Peyer's patch (tissue), 4 donors: ENCODE measurements around the gene CENPX.

Experiments used
- POLR2A ChIP-seq, 2 donors: fragments of 450-650 bp; IDR thresholded peaks; one replicate each; pipeline ENCODE4 v1.5.1; 2017; ENCODE audit warnings: antibody characterized with exemption in 2 of 2, mild to moderate bottlenecking in 2 of 2, moderate library complexity in 2 of 2
- TF ChIP-seq, protein P1 (sequence below), 6 experiments: fragments of 450-650 bp in 4 of 6; fragments of 200-600 bp in 2 of 6; sonication (generic) in 1 of 6; IDR thresholded peaks; one replicate each; pipeline ENCODE4 v1.5.1; 2017 to 2019; ENCODE audit warnings: antibody characterized with exemption in 6 of 6, mild to moderate bottlenecking in 3 of 6, moderate library complexity in 1 of 6

DNA sequence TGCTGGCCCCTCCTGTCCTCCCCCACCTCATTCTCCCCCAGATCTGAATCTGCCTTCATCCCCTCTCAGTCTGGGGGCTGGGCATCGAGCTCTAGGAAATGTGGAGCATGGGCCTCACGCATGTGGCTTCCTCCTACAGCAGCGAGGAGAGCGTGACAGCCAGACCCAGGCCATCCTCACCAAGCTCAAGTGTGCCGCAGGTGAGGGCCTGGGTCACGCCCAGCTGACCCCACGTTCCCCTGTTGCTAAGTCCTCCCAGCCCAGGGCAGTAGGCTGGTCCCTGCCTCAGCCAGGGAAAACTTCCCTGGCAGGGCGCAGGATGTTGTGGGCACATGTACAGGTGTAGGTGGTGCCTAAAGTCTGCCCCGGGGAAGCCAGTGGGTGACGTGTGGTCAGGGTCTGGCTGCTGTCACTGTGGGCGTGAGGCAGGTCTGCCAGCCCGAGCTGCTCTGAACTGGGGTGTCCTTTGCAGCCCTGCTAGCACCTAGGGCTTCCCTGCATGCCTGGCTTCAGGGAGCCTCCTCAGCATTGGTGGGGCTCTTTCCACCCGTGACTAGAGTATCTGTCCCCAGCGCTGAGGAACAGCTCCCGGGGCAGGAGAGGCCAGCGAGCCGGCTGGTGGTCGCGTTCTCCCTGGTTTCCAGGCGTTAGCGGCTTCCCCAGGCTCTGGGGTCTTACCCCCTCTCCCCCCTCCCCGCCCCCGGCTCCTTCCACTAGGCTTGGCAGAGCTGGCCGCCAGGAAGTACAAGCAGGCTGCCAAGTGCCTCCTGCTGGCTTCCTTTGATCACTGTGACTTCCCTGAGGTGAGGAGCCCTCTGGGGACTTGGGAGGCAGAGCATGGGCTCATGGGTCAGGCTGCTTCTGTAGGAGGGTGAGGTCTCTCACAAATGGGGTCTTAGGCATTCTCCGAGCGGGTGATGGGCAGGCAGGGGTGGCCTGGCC is 32.6 kb upstream of the CENPX start:
- TF ChIP-seq, protein P1, sequence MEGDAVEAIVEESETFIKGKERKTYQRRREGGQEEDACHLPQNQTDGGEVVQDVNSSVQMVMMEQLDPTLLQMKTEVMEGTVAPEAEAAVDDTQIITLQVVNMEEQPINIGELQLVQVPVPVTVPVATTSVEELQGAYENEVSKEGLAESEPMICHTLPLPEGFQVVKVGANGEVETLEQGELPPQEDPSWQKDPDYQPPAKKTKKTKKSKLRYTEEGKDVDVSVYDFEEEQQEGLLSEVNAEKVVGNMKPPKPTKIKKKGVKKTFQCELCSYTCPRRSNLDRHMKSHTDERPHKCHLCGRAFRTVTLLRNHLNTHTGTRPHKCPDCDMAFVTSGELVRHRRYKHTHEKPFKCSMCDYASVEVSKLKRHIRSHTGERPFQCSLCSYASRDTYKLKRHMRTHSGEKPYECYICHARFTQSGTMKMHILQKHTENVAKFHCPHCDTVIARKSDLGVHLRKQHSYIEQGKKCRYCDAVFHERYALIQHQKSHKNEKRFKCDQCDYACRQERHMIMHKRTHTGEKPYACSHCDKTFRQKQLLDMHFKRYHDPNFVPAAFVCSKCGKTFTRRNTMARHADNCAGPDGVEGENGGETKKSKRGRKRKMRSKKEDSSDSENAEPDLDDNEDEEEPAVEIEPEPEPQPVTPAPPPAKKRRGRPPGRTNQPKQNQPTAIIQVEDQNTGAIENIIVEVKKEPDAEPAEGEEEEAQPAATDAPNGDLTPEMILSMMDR (IDR thresholded peaks at IDR 0.05) = no peak
- TF ChIP-seq POLR2A (IDR thresholded peaks at IDR 0.05) = no peak
